Activated naive CD8-positive, alpha-beta T cell treated with anti-CD3 and anti-CD28 coated beads, Interleukin-2, amount 10 ng/mL, durations not matched to agents 7 days and 5 days (primary cell): Measurements from ENCODE around the gene AGFG2. TPM values are rescaled to one million over a fixed set of nuclear protein-coding genes. Genes with fewer than 3 reads are reported as not detected.
"Not testable (repeated sequence)": the region's sequence is repeated elsewhere in the genome, so short reads cannot be mapped to it uniquely, and the experiment has no call there.

Source experiments
- ATAC-seq: fragments of 150-1000 bp; cut with Tn5 transposase; one replicate; pipeline ENCODE4 v1.10.0; 2021; ENCODE audit warnings: low read depth, moderate library complexity
- POLR2A ChIA-PET: fragments of 350-600 bp; sonication (Branson Sonifier 250); formaldehyde crosslinking; loops from one replicate; lab custom pipeline; 2021; ENCODE audit warnings: antibody characterized with exemption; lab: Charles Lee
- DNase-seq: peaks from one replicate; pipeline ENCODE4 v3.0.0; 2021
- H3K27ac Mint-ChIP-seq: one replicate; pipeline ENCODE4 v1.8.0; 2022; ENCODE audit warnings: mild to moderate bottlenecking, mixed read lengths
- H3K27me3 Mint-ChIP-seq: one replicate; pipeline ENCODE4 v1.8.0; 2022; ENCODE audit warnings: mild to moderate bottlenecking, moderate library complexity, mixed read lengths
- H3K36me3 Mint-ChIP-seq: one replicate; pipeline ENCODE4 v1.8.0; 2021; ENCODE audit warnings: mild to moderate bottlenecking, mixed read lengths
- H3K4me1 Mint-ChIP-seq: one replicate; pipeline ENCODE4 v1.8.0; 2021; ENCODE audit warnings: mixed read lengths
- H3K4me3 Mint-ChIP-seq: one replicate; pipeline ENCODE4 v1.8.0; 2022; ENCODE audit warnings: mild to moderate bottlenecking, moderate library complexity, mixed read lengths
- H3K9me3 Mint-ChIP-seq: one replicate; pipeline ENCODE4 v1.8.0; 2021; ENCODE audit warnings: mixed read lengths
- total RNA-seq, 2 experiments: library from RNA; stranded (reverse); gene quantifications; one replicate each; pipeline ENCODE4 v1.2.3, GENCODE V29; 2021

AGFG2 gene
- total RNA-seq, 2 experiments from 2014 or later: 51.6 to 54.7 TPM

GRCh38 chr7:100546129-100546925, 7.3 kb downstream of the AGFG2 start:
- Mint-ChIP-seq H3K27ac (peak overlapping the region; percentile 89), H3K9me3 (no peaks in the 10 kb centered on the region), H3K36me3 (peaks cover 13% of the 10 kb centered on the region), H3K4me3 (peak overlapping the region; percentile 71), H3K27me3 (no peaks in the 10 kb centered on the region), H3K4me1 (peaks cover 85% of the 10 kb centered on the region)
- POLR2A ChIA-PET: interaction anchor here (0.6 to 2.5 kb wide), 9 partner anchors 13 to 159 kb away, joined by 3 to 9 read pairs (median 4); partner anchors contain the start of genes FBXO24, LRCH4 and POP7
- ATAC-seq (peak; percentile 59), DNase-seq (no peak)

- peak overlapping the region; percentile 71 for H3K4me3 Mint-ChIP-seq
- H3K4me1 Mint-ChIP-seq: peaks cover 77% of the 10 kb centered on the region
- DNase-seq (no peak), ATAC-seq (no peak)
- POLR2A ChIA-PET: interaction anchor here (0.6 to 4.7 kb wide), 5 partner anchors 8 to 96 kb away, joined by 4 to 34 read pairs (median 4); partner anchors contain the start of genes AGFG2, FBXO24 and LRCH4
- H3K36me3 Mint-ChIP-seq: peaks cover 11% of the 10 kb centered on the region
- H3K27me3 Mint-ChIP-seq: no peaks in the 10 kb centered on the region
- H3K27ac Mint-ChIP-seq: peak overlapping the region; percentile 89
- no peaks in the 10 kb centered on the region for H3K9me3 Mint-ChIP-seq
Measured at GRCh38 chr7:100546926-100547800, 8.2 kb downstream of the AGFG2 start.

- DNase-seq: no peak
- no peaks in the 10 kb centered on the region for H3K27me3 Mint-ChIP-seq
- H3K9me3 Mint-ChIP-seq: no peaks in the 10 kb centered on the region
- no peak for ATAC-seq
- H3K36me3 Mint-ChIP-seq: peaks cover 13% of the 10 kb centered on the region
- peak overlapping the region; percentile 71 for H3K4me3 Mint-ChIP-seq
- peaks cover 72% of the 10 kb centered on the region for H3K4me1 Mint-ChIP-seq
- H3K27ac Mint-ChIP-seq: peak overlapping the region; percentile 89
- POLR2A ChIA-PET: interaction anchor here (1.1 to 4.7 kb wide), 5 partner anchors 9 to 119 kb away, joined by 3 to 34 read pairs (median 4); partner anchors contain the start of genes AGFG2, FBXO24, LRCH4 and ZCWPW1
Measured at GRCh38 chr7:100547872-100548271, 8.9 kb downstream of the AGFG2 start.

GRCh38 chr7:100548446-100548845, 9.4 kb downstream of the AGFG2 start:
- Mint-ChIP-seq H3K4me3 (peak overlapping the region; percentile 39), H3K4me1 (peaks cover 70% of the 10 kb centered on the region), H3K27ac (peak overlapping the region; percentile 89), H3K36me3 (peaks cover 15% of the 10 kb centered on the region)
- H3K27me3 Mint-ChIP-seq, H3K9me3 Mint-ChIP-seq, DNase-seq, ATAC-seq: not testable (repeated sequence)
- POLR2A ChIA-PET: interaction anchor here (0.6 to 4.7 kb wide), 4 partner anchors 9 to 120 kb away, joined by 3 to 34 read pairs (median 4); partner anchors contain the start of genes AGFG2 and ZCWPW1

GRCh38 chr7:100552532-100552931, 13.5 kb downstream of the AGFG2 start:
- no peaks in the 10 kb centered on the region for H3K27me3 Mint-ChIP-seq
- H3K9me3 Mint-ChIP-seq: no peaks in the 10 kb centered on the region
- no peak for DNase-seq
- H3K4me1 Mint-ChIP-seq: peaks cover 30% of the 10 kb centered on the region
- H3K27ac Mint-ChIP-seq: peak overlapping the region; percentile 36
- POLR2A ChIA-PET: interaction anchor here (0.6 kb wide), 1 partner anchor 36 kb away, joined by 3 read pairs; no protein-coding TSS in a partner anchor
- ATAC-seq: no peak
- H3K4me3 Mint-ChIP-seq: no peak overlapping the region
- H3K36me3 Mint-ChIP-seq: peaks cover 31% of the 10 kb centered on the region

- Mint-ChIP-seq H3K4me3 (no peak overlapping the region), H3K27ac (peak overlapping the region; percentile 16)
- POLR2A ChIA-PET: interaction anchor here (0.6 to 0.9 kb wide), 2 partner anchors 8 to 35 kb away, joined by 3 read pairs; no protein-coding TSS in a partner anchor
Measured at GRCh38 chr7:100553032-100553431, 14.0 kb downstream of the AGFG2 start.

GRCh38 chr7:100555701-100556100, 16.7 kb downstream of the AGFG2 start:
- ATAC-seq (no peak), DNase-seq (no peak)
- no peaks in the 10 kb centered on the region for H3K27me3 Mint-ChIP-seq
- H3K9me3 Mint-ChIP-seq: no peaks in the 10 kb centered on the region
- peaks cover 20% of the 10 kb centered on the region for H3K36me3 Mint-ChIP-seq
- peak overlapping the region; percentile 46 for H3K27ac Mint-ChIP-seq
- no peak overlapping the region for H3K4me3 Mint-ChIP-seq
- POLR2A ChIA-PET: interaction anchor here (0.9 kb wide), 1 partner anchor 31 kb away, joined by 3 read pairs; the partner anchor contains the start of gene FBXO24
- H3K4me1 Mint-ChIP-seq: peaks cover 7% of the 10 kb centered on the region

More at GRCh38 chr7:100553032-100553431, 14.0 kb downstream of the AGFG2 start:
- Mint-ChIP-seq H3K36me3 (peaks cover 31% of the 10 kb centered on the region), H3K27me3 (no peaks in the 10 kb centered on the region), H3K9me3 (no peaks in the 10 kb centered on the region), H3K4me1 (peaks cover 25% of the 10 kb centered on the region)
- ATAC-seq: no peak
- DNase-seq: no peak

- H3K4me3 Mint-ChIP-seq: no peak overlapping the region
- no peak overlapping the region for H3K27ac Mint-ChIP-seq
- H3K4me1 Mint-ChIP-seq: peaks cover 7% of the 10 kb centered on the region
- no peaks in the 10 kb centered on the region for H3K9me3 Mint-ChIP-seq
- POLR2A ChIA-PET: interaction anchor here (0.5 to 0.9 kb wide), 4 partner anchors 14 to 144 kb away, joined by 3 to 6 read pairs (median 4); partner anchors contain the start of genes AGFG2 and FBXO24
- no peaks in the 10 kb centered on the region for H3K27me3 Mint-ChIP-seq
- no peak for DNase-seq
- ATAC-seq: no peak
- H3K36me3 Mint-ChIP-seq: peaks cover 20% of the 10 kb centered on the region
Measured at GRCh38 chr7:100556541-100556940, 17.5 kb downstream of the AGFG2 start.

- Mint-ChIP-seq H3K9me3 (no peaks in the 10 kb centered on the region), H3K4me1 (peaks cover 4% of the 10 kb centered on the region), H3K27me3 (no peaks in the 10 kb centered on the region), H3K4me3 (no peak overlapping the region), H3K36me3 (peaks cover 12% of the 10 kb centered on the region), H3K27ac (no peak overlapping the region)
- DNase-seq (no peak), ATAC-seq (no peak)
- POLR2A ChIA-PET: interaction anchor here (0.7 to 2.5 kb wide), 13 partner anchors 9 to 1165 kb away, joined by 3 to 13 read pairs (median 4); partner anchors contain the start of genes AGFG2, FBXO24 and LRCH4
Measured at GRCh38 chr7:100559127-100559526, 20.1 kb downstream of the AGFG2 start.

GRCh38 chr7:100561491-100562194, 22.6 kb downstream of the AGFG2 start:
- Mint-ChIP-seq H3K4me3 (no peak overlapping the region), H3K4me1 (peaks cover 4% of the 10 kb centered on the region), H3K27me3 (no peaks in the 10 kb centered on the region), H3K9me3 (no peaks in the 10 kb centered on the region), H3K27ac (no peak overlapping the region), H3K36me3 (peaks cover 5% of the 10 kb centered on the region)
- POLR2A ChIA-PET: interaction anchor here (0.7 to 1.0 kb wide), 2 partner anchors 25 to 100 kb away, joined by 3 read pairs; partner anchors contain the start of genes FBXO24 and LRCH4
- ATAC-seq: no peak
- DNase-seq: no peak

GRCh38 chr7:100562195-100563099, 23.4 kb downstream of the AGFG2 start:
- Mint-ChIP-seq H3K27ac (no peak overlapping the region), H3K4me1 (peaks cover 8% of the 10 kb centered on the region)

More at GRCh38 chr7:100562195-100563099, 23.4 kb downstream of the AGFG2 start:
- H3K4me3 Mint-ChIP-seq: no peak overlapping the region
- peaks cover 5% of the 10 kb centered on the region for H3K36me3 Mint-ChIP-seq
- DNase-seq (no peak), ATAC-seq (no peak)
- POLR2A ChIA-PET: interaction anchor here (0.7 to 7.3 kb wide), 3 partner anchors 23 to 100 kb away, joined by 3 to 89 read pairs (median 3); partner anchors contain the start of genes FBXO24 and LRCH4
- H3K9me3 Mint-ChIP-seq: no peaks in the 10 kb centered on the region
- no peaks in the 10 kb centered on the region for H3K27me3 Mint-ChIP-seq
